Activated CD8-positive, alpha-beta memory T cell treated with anti-CD3 and anti-CD28 coated beads, Interleukin-2, amount 50 U/mL, for 1 hour (primary cell): ENCODE measurements around the gene PCDHB5.
"Not testable (repeated sequence)": the region's sequence is repeated elsewhere in the genome, so short reads cannot be mapped to it uniquely, and the experiment has no call there.

ENCODE experiments used
- DNase-seq: peaks from one replicate; pipeline ENCODE4 v3.0.0-alpha.2; 2020; ENCODE audit errors: extremely low read depth

Gene PCDHB5

DNA sequence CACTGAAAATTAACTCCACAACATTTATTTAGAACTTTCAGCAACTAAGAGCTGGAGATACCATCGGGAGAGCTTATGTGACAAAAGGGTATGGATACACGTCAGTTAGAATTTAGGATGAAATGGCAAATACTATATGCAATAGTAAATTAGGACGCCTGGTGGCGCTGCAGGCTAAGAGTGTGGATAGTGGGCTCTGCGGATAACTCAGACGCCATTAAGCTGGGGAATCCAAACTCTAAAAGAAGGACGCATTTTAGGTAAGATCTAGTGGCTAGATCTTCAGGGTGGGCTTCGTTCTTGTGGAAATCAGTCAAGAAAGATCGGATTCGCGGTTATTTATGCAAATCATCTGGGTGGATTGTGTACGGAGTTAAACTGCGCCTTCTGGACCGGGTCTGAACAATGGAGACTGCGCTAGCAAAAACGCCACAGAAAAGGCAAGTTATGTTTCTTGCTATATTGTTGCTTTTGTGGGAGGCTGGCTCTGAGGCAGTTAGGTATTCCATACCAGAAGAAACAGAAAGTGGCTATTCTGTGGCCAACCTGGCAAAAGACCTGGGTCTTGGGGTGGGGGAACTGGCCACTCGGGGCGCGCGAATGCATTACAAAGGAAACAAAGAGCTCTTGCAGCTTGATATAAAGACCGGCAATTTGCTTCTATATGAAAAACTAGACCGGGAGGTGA, at the start of gene PCDHB5:
Gene PCDHB5, plus strand, starts transcription at position 177 of the 688 bp plus-strand sequence. Its CDS starts 229 bp downstream, at position 406.
- no peak for DNase-seq

DNA sequence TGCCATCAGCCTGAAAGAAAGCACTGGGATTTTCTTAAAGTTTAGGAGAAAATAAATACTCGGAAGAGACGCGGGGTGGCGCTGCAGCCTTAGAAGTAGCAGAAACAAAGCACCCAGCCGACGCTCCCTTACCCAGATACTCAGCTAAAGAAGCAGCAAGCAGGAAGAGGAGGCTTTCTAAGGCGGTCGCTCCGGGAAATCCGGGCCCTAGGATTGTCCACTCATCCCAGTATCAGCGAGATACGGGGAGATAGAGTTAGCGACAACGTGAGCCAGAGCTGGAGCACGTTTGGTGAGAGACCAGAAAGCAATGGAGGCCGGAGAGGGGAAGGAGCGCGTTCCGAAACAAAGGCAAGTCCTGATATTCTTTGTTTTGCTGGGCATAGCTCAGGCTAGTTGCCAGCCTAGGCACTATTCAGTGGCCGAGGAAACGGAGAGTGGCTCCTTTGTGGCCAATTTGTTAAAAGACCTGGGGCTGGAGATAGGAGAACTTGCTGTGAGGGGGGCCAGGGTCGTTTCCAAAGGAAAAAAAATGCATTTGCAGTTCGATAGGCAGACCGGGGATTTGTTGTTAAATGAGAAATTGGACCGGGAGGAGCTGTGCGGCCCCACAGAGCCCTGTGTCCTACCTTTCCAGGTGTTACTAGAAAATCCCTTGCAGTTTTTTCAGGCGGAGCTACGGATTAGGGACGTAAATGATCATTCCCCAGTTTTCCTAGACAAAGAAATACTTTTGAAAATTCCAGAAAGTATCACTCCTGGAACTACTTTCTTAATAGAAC, 40.3 kb upstream of the PCDHB5 start, which contains the start of gene PCDHB2:
Gene PCDHB2, plus strand, starts transcription at position 135 of the 782 bp plus-strand sequence. Its CDS starts 176 bp downstream, at position 311.
- no peak for DNase-seq

DNA sequence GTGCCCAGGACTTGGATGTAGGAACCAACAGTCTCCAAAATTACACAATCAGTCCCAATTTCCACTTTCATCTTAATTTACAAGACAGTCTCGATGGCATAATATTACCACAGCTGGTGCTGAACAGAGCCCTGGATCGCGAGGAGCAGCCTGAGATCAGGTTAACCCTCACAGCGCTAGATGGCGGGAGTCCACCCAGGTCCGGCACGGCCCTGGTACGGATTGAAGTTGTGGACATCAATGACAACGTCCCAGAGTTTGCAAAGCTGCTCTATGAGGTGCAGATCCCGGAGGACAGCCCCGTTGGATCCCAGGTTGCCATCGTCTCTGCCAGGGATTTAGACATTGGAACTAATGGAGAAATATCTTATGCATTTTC, 39.8 kb upstream of the PCDHB5 start:
- DNase-seq = no peak

DNA sequence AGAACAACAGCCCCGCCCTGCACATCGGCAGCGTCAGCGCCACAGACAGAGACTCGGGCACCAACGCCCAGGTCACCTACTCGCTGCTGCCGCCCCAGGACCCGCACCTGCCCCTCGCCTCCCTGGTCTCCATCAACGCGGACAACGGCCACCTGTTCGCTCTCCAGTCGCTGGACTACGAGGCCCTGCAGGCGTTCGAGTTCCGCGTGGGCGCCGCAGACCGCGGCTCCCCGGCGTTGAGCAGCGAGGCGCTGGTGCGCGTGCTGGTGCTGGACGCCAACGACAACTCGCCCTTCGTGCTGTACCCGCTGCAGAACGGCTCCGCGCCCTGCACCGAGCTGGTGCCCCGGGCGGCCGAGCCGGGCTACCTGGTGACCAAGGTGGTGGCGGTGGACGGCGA, 38.8 kb upstream of the PCDHB5 start:
- DNase-seq = not testable (repeated sequence)

DNA sequence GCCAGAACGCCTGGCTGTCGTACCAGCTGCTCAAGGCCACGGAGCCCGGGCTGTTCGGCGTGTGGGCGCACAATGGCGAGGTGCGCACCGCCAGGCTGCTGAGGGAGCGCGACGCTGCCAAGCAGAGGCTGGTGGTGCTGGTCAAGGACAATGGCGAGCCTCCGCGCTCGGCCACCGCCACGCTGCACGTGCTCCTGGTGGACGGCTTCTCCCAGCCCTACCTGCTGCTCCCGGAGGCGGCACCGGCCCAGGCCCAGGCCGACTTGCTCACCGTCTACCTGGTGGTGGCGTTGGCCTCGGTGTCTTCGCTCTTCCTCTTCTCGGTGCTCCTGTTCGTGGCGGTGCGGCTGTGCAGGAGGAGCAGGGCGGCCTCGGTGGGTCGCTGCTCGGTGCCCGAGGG, 38.4 kb upstream of the PCDHB5 start:
- DNase-seq = not testable (repeated sequence)

DNA sequence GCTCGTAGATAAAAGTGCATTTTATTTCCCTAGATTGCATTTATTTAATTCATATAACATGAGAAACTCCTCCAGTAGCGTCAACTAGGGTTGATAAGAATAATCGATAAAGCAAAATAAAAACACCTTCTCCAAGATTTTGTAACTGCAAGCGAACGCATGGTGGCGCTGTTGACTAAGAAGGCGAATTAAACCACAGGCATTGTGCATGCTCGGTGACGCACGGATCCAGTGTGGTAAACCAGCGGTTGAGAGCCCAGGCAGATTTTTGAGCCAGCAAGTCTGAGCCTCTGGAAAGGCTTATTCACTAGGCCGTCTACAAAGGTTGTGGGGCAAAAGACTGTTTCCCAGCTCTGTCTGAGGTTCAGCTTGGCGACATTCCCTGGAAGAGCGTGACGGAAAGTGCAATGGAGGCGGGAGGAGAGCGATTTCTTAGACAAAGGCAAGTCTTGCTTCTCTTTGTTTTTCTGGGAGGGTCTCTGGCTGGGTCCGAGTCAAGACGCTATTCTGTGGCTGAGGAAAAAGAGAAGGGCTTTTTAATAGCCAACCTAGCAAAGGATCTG, 34.7 kb upstream of the PCDHB5 start, which contains the start of gene PCDHB3:
Gene PCDHB3, plus strand, starts transcription at position 231 of the 563 bp plus-strand sequence. Its CDS starts 177 bp downstream, at position 408.
- DNase-seq = no peak

DNA sequence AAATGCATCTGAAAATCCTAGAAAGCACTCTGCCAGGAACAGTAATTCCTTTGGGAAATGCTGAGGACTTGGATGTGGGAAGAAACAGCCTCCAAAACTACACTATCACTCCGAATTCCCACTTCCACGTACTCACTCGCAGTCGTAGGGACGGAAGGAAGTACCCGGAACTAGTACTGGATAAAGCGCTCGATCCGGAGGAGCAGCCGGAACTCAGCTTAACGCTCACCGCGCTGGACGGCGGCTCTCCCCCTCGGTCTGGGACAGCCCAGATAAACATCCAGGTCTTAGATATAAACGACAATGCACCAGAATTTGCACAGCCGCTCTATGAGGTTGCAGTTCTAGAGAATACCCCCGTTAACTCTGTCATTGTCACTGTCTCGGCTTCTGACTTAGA, 33.9 kb upstream of the PCDHB5 start:
- no peak for DNase-seq

DNA sequence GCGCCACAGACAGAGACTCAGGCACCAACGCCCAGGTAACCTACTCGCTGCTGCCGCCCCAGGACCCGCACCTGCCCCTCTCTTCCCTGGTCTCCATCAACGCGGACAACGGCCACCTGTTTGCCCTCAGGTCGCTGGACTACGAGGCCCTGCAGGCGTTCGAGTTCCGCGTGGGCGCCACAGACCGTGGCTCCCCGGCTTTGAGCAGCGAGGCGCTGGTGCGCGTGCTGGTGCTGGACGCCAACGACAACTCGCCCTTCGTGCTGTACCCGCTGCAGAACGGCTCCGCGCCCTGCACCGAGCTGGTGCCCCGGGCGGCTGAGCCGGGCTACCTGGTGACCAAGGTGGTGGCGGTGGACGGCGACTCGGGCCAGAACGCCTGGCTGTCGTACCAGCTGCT, 32.9 kb upstream of the PCDHB5 start:
- not testable (repeated sequence) for DNase-seq

DNA sequence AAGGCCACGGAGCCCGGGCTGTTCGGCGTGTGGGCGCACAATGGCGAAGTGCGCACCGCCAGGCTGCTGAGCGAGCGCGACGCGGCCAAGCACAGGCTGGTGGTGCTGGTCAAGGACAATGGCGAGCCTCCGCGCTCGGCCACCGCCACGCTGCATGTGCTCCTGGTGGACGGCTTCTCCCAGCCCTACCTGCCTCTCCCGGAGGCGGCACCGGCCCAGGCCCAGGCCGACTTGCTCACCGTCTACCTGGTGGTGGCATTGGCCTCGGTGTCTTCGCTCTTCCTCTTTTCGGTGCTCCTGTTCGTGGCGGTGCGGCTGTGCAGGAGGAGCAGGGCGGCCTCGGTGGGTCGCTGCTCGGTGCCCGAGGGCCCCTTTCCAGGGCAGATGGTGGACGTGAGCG, 32.5 kb upstream of the PCDHB5 start:
- not testable (repeated sequence) for DNase-seq

DNA sequence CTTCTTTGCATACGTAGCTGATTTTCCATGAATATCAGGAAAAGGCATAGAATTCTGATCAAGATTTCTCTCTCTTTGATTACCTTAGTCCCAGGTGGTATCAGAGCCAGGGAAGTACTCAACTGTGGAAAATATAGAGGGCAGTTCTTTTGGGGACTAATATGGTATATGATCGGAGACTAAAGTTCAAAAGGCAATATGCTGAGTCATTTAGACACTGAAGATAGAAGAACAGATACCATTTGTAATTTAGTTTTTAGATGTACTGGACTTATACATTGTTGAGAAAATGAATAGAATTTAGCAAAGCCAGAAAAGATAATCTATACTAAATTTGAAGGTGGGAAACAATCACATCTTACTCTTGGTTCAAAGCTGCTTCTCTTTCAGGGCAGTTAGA, 29.7 kb upstream of the PCDHB5 start:
- no peak for DNase-seq

DNA sequence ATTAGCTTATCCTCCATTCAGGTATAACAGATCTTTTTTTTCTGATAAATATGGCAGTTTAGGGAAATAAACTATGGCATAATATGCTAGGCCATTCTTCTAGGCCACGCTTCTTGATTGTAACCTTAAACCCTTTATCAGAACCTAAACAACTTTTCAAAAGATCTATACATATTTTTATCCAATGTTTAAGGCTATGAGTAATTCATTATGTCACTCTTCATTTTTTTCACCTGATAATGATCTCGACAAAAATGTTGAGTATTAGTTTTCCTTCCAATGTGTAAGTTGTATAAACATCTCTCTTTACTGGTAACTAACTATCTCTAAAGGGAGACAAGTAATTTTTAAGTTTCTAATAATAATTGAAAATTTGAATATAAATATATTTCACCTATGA, 15.8 kb upstream of the PCDHB5 start:
- no peak for DNase-seq

DNA sequence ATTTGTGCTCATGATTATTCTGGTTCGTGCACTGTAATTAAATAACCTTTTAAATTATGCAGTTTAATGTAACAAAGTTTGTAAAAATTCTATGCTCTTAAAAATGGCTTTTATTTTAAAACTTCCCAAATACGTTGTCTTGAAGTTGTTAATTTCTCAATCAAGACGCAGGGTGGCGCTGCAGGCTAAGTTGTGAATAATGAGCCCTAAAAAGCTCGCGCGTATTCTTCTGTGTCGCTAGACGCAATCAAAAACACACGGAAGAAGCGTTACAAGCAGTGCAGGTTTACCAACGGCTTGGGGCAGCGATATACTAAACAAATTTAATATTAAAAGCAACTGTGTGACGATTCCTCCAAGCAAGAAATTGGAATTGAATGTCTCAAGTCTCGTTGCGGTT, 13.4 kb upstream of the PCDHB5 start, which contains the start of gene PCDHB4:
Gene PCDHB4, plus strand, starts transcription at position 256 of the 400 bp plus-strand sequence. CDS start 181 bp downstream, outside the sequence.
- DNase-seq = no peak

DNA sequence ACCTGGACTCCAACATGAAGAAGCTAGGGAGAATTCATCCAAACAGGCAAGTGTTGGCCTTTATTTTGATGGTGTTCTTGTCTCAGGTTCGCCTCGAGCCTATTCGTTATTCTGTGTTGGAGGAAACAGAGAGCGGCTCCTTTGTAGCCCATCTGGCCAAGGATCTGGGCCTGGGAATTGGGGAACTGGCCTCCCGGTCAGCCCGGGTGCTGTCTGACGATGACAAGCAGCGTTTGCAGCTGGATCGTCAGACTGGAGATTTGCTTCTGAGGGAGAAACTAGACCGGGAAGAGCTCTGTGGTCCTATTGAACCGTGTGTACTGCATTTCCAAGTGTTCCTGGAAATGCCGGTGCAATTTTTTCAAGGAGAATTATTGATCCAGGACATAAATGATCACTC, 13.0 kb upstream of the PCDHB5 start:
- DNase-seq = no peak

DNA sequence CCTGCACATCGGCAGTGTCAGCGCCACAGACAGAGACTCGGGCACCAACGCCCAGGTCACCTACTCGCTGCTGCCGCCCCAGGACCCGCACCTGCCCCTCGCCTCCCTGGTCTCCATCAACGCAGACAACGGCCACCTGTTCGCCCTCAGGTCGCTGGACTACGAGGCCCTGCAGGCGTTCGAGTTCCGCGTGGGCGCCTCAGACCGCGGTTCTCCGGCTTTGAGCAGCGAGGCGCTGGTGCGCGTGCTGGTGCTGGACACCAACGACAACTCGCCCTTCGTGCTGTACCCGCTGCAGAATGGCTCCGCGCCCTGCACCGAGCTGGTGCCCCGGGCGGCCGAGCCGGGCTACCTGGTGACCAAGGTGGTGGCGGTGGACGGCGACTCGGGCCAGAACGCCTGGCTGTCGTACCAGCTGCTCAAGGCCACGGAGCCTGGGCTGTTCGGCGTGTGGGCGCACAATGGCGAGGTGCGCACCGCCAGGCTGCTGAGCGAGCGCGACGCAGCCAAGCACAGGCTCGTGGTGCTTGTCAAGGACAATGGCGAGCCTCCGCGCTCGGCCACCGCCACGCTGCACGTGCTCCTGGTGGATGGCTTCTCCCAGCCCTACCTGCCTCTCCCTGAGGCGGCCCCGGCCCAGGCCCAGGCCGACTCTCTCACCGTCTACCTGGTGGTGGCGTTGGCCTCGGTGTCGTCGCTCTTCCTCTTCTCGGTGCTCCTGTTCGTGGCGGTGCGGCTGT, 11.4 kb upstream of the PCDHB5 start:
- not testable (repeated sequence) for DNase-seq

DNA sequence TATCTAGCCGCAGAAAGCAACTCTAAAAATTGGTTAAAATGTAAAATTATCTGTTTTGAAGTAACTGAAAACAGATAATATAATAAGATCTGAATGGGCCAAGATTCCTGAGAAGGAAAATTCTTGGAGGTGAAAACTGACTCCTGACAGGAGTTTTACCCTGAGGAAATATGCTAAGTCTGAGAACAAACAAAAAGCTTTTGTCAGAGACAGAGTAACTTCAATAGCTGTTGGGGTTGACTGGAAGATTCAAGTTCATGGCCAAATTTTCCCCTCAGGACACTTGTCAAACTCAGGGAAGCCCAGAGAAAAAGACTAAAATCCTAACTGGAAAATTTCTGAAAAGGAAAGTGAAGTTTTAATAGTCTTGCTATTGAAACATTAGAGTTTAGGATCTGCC, 7.7 kb upstream of the PCDHB5 start:
- DNase-seq = no peak

DNA sequence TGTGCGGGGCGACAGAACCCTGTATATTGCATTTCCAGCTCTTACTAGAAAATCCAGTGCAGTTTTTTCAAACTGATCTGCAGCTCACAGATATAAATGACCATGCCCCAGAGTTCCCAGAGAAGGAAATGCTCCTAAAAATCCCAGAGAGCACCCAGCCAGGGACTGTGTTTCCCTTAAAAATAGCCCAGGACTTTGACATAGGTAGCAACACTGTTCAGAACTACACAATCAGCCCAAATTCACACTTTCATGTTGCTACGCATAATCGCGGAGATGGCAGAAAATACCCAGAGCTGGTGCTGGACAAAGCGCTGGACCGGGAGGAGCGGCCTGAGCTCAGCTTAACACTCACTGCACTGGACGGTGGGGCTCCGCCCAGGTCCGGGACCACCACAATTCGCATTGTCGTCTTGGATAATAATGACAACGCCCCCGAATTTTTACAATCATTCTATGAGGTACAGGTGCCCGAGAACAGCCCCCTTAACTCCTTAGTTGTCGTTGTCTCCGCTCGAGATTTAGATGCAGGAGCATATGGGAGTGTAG, 786 bp downstream of the PCDHB5 start:
- DNase-seq = no peak

DNA sequence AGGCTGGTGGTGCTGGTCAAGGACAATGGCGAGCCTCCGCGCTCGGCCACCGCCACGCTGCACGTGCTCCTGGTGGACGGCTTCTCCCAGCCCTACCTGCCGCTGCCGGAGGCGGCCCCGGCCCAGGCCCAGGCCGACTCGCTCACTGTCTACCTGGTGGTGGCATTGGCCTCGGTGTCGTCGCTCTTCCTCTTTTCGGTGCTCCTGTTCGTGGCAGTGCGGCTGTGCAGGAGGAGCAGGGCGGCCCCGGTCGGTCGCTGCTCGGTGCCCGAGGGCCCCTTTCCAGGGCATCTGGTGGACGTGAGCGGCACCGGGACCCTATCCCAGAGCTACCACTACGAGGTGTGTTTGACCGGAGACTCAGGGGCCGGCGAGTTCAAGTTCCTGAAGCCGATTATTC, 2.3 kb downstream of the PCDHB5 start:
- DNase-seq = not testable (repeated sequence)

DNA sequence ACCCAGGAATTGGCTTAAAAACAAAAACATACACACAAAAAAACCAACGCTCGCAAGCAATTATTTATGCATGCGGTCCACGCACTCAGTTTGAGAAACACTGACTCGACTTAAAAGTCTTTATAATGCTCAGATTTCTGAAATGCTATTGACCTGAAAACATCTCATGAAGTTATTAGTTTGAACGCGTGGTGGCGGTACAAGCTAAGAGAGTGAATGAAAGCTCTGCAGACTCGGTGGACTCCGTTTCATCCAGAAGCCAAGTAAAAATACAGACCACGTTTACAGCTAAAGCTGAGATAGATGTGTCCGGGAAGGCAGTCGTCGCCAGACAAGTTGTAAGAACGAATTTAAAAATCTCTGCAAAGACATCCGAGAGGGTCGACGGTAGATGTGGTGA, 14.8 kb downstream of the PCDHB5 start, which contains the start of gene PCDHB6:
Gene PCDHB6, plus strand, starts transcription at position 246 of the 400 bp plus-strand sequence. CDS start 201 bp downstream, outside the sequence.
- DNase-seq = no peak

DNA sequence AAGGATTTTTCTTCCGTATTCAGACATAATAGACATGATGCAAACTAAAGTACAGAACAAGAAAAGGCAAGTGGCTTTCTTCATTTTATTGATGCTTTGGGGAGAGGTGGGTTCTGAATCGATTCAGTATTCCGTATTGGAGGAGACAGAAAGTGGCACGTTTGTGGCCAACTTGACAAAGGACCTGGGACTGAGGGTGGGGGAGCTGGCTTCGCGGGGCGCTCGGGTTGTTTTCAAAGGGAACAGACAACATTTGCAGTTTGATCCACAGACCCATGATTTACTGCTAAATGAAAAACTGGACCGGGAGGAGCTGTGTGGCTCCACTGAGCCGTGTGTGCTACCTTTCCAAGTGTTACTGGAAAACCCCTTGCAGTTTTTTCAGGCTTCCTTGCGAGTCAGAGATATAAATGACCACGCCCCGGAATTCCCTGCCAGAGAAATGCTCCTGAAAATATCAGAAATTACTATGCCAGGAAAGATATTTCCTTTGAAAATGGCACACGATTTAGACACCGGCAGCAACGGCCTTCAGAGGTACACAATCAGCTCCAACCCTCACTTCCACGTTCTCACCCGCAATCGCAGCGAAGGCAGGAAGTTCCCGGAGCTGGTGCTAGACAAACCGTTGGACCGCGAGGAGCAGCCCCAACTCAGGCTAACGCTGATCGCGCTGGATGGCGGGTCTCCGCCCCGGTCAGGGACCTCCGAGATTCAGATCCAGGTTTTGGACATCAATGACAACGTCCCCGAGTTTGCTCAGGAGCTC, 15.4 kb downstream of the PCDHB5 start:
- no peak for DNase-seq

DNA sequence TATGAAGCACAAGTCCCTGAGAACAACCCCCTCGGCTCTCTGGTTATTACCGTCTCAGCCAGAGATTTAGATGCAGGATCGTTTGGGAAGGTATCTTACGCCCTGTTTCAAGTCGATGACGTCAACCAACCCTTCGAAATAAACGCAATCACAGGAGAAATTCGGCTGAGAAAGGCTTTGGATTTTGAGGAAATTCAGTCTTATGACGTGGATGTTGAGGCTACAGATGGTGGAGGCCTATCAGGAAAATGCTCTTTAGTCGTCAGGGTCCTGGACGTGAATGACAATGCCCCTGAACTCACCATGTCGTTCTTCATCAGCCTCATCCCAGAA, 16.0 kb downstream of the PCDHB5 start:
- no peak for DNase-seq

DNA sequence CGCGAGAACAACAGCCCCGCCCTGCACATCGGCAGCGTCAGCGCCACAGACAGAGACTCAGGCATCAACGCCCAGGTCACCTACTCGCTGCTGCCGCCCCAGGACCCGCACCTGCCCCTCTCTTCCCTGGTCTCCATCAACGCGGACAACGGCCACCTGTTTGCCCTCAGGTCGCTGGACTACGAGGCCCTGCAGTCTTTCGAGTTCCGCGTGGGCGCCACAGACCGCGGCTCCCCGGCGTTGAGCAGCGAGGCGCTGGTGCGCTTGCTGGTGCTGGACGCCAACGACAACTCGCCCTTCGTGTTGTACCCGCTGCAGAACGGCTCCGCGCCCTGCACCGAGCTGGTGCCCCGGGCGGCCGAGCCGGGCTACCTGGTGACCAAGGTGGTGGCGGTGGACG, 16.6 kb downstream of the PCDHB5 start:
- not testable (repeated sequence) for DNase-seq
